CD8-positive, alpha-beta memory T cell (primary cell): ENCODE measurements around the gene SLC7A7. TPM values are rescaled to one million over a fixed set of nuclear protein-coding genes. Genes with fewer than 3 reads are reported as not detected.
"Not testable (repeated sequence)": the region's sequence is repeated elsewhere in the genome, so short reads cannot be mapped to it uniquely, and the experiment has no call there.

Experiments used
- CTCF ChIA-PET: fragments of 350-600 bp; sonication (Branson Sonifier 250); formaldehyde crosslinking; loops from one replicate; lab custom pipeline; 2021; ENCODE audit warnings: antibody characterized with exemption; lab: Charles Lee
- POLR2A ChIA-PET: fragments of 350-600 bp; sonication (Branson Sonifier 250); formaldehyde crosslinking; loops from one replicate; lab custom pipeline; 2021; ENCODE audit warnings: antibody characterized with exemption; lab: Charles Lee
- DNase-seq, 5 donors: peaks; one replicate each; pipeline versions ENCODE4 v3.0.0 to v3.0.0-alpha.2; 2020 to 2022; ENCODE audit warnings: mixed read lengths in 1 of 5
- H3K27ac ChIP-seq: one replicate; pipeline ENCODE4 v1.7.0; 2013; ENCODE audit warnings: low read depth, mild to moderate bottlenecking, low read length, moderate library complexity
- H3K27me3 ChIP-seq: 2 replicates; pipeline ENCODE4 v1.7.0; 2013; ENCODE audit warnings: low read length, mild to moderate bottlenecking; ENCODE audit not compliant: insufficient read depth, poor library complexity, severe bottlenecking
- H3K36me3 ChIP-seq: 2 replicates; pipeline ENCODE4 v1.7.0; 2013; ENCODE audit warnings: mild to moderate bottlenecking, low read length, moderate library complexity; ENCODE audit not compliant: insufficient read depth
- H3K4me1 ChIP-seq: 2 replicates; pipeline ENCODE4 v1.7.0; 2013; ENCODE audit warnings: mild to moderate bottlenecking, low read length, moderate library complexity; ENCODE audit not compliant: insufficient read depth
- H3K4me3 ChIP-seq: 2 replicates; pipeline ENCODE4 v1.7.0; 2013; ENCODE audit warnings: mild to moderate bottlenecking, low read length
- H3K9me3 ChIP-seq: 2 replicates; pipeline ENCODE4 v1.7.0; 2013; ENCODE audit warnings: mild to moderate bottlenecking, low read length
- H3K27ac Mint-ChIP-seq, 8 donors: one replicate each; pipeline ENCODE4 v1.8.0; 2020 to 2021; ENCODE audit warnings: mixed read lengths in 8 of 8, mild to moderate bottlenecking in 6 of 8, inconsistent platforms in 3 of 8, moderate library complexity in 3 of 8
- H3K27me3 Mint-ChIP-seq, 2 donors: one replicate each; pipeline ENCODE4 v1.8.0; 2020 to 2021; ENCODE audit warnings: mixed read lengths in 2 of 2, mild to moderate bottlenecking in 1 of 2, moderate library complexity in 1 of 2
- H3K36me3 Mint-ChIP-seq, 3 donors: one replicate each; pipeline ENCODE4 v1.8.0; 2020 to 2021; ENCODE audit warnings: mixed read lengths in 3 of 3, inconsistent platforms in 1 of 3, mild to moderate bottlenecking in 1 of 3
- H3K4me1 Mint-ChIP-seq, 3 donors: one replicate each; pipeline ENCODE4 v1.8.0; 2020 to 2021; ENCODE audit warnings: mixed read lengths in 3 of 3, inconsistent platforms in 1 of 3, mild to moderate bottlenecking in 1 of 3
- H3K4me3 Mint-ChIP-seq, 7 donors: one replicate each; pipeline ENCODE4 v1.8.0; 2020 to 2021; ENCODE audit warnings: mixed read lengths in 7 of 7, mild to moderate bottlenecking in 6 of 7, moderate library complexity in 4 of 7, inconsistent platforms in 2 of 7
- H3K9me3 Mint-ChIP-seq, 5 donors: one replicate each; pipeline ENCODE4 v1.8.0; 2020 to 2022; ENCODE audit warnings: mixed read lengths in 5 of 5, mild to moderate bottlenecking in 3 of 5, moderate library complexity in 2 of 5, inconsistent platforms in 1 of 5
- polyA plus RNA-seq: library from polyadenylated mRNA; unstranded; fragments of 300-500 nt; fragmentation: Illumina TruSeq; gene quantifications from one replicate; pipeline ENCODE4 v1.2.3, GENCODE V29; 2021
- total RNA-seq, 2 experiments: library from RNA; stranded (reverse); gene quantifications; one replicate each; pipeline ENCODE4 v1.2.3, GENCODE V29; 2021

SLC7A7 gene
- total RNA-seq (under 1 TPM; 0.70 to 0.75 TPM), polyA plus RNA-seq (not detected)

GRCh38 chr14:22814941-22815713 is at the start of gene SLC7A7:
SLC7A7 (minus strand) TSS chr14:22815435; CDS start chr14:22813398, 2,037 bp downstream.
- no peaks in the 10 kb centered on the region for H3K9me3 ChIP-seq
- H3K27ac ChIP-seq: no peak within 1 kb of the TSS
- Mint-ChIP-seq H3K9me3 (no peaks in the 10 kb centered on the region), H3K36me3 (no peaks in the 10 kb centered on the region), H3K4me3 (no peak within 1 kb of the TSS), H3K27ac (peak within 1 kb of the TSS in 1 of 8 donors; percentile 70), H3K27me3 (peaks cover 13% of the 10 kb centered on the region in 2 donors), H3K4me1 (peaks cover 0 to 5% (median 0%) of the 10 kb centered on the region in 3 donors)
- DNase-seq: no peak
- no peaks in the 10 kb centered on the region for H3K36me3 ChIP-seq
- H3K4me3 ChIP-seq: no peak within 1 kb of the TSS
- ChIA-PET POLR2A (interaction anchor here (0.7 kb wide), 1 partner anchor 85 kb away, joined by 3 read pairs; no protein-coding TSS in a partner anchor), CTCF (no interaction called here)
- peaks cover 7% of the 10 kb centered on the region for H3K4me1 ChIP-seq
- no peaks in the 10 kb centered on the region for H3K27me3 ChIP-seq

- H3K36me3 Mint-ChIP-seq: no peaks in the 10 kb centered on the region
- H3K4me3 Mint-ChIP-seq: no peak overlapping the region
- POLR2A ChIA-PET: interaction anchor here (0.5 kb wide), 1 partner anchor 37 kb away, joined by 5 read pairs; no protein-coding TSS in a partner anchor
These were observed 49.7 kb upstream of the SLC7A7 start for GRCh38 chr14:22864979-22865378.

GRCh38 chr14:22861651-22862050 is 46.4 kb upstream of the SLC7A7 start:
- no peak overlapping the region for H3K27ac Mint-ChIP-seq
- H3K9me3 Mint-ChIP-seq: no peaks in the 10 kb centered on the region
- H3K9me3 ChIP-seq: no peaks in the 10 kb centered on the region
- peak overlapping the region in 1 of 7 donors; percentile 5 for H3K4me3 Mint-ChIP-seq
- no peak overlapping the region for H3K4me3 ChIP-seq
- H3K36me3 Mint-ChIP-seq: no peaks in the 10 kb centered on the region
- ChIA-PET POLR2A (no interaction called here), CTCF (interaction anchor here (1.2 to 6.1 kb wide), 5 partner anchors 9 to 291 kb away, joined by 3 to 42 read pairs (median 6); partner anchors contain the start of gene LRP10)
- H3K27me3 ChIP-seq: no peaks in the 10 kb centered on the region
- peaks cover 11 to 20% (median 15%) of the 10 kb centered on the region in 3 donors for H3K4me1 Mint-ChIP-seq
- no peak overlapping the region for H3K27ac ChIP-seq
- no peaks in the 10 kb centered on the region for H3K36me3 ChIP-seq
- peaks cover 19 to 24% of the 10 kb centered on the region in 2 donors for H3K27me3 Mint-ChIP-seq
- no peak for DNase-seq
- H3K4me1 ChIP-seq: peaks cover 14% of the 10 kb centered on the region

More at GRCh38 chr14:22864979-22865378, 49.7 kb upstream of the SLC7A7 start:
- no peak overlapping the region for H3K27ac Mint-ChIP-seq
- Histone ChIP-seq H3K27me3 (no peaks in the 10 kb centered on the region), H3K9me3 (no peaks in the 10 kb centered on the region), H3K4me3 (no peak overlapping the region), H3K36me3 (no peaks in the 10 kb centered on the region), H3K4me1 (peaks cover 6% of the 10 kb centered on the region), H3K27ac (no peak overlapping the region)
- H3K4me1 Mint-ChIP-seq: peaks cover 0 to 4% (median 4%) of the 10 kb centered on the region in 3 donors
- no peak for DNase-seq
- CTCF ChIA-PET: interaction anchor here (1.7 to 6.1 kb wide), 2 partner anchors 12 to 295 kb away, joined by 6 to 42 read pairs; no protein-coding TSS in a partner anchor
- H3K27me3 Mint-ChIP-seq: peaks cover 10 to 14% of the 10 kb centered on the region in 2 donors
- no peaks in the 10 kb centered on the region for H3K9me3 Mint-ChIP-seq

- not testable (repeated sequence) for H3K9me3 ChIP-seq, H3K36me3 Mint-ChIP-seq, H3K9me3 Mint-ChIP-seq, H3K27ac ChIP-seq, H3K36me3 ChIP-seq, DNase-seq, H3K27me3 ChIP-seq, H3K4me3 ChIP-seq, H3K27ac Mint-ChIP-seq
- H3K4me1 ChIP-seq: peaks cover 14% of the 10 kb centered on the region
- ChIA-PET POLR2A (interaction anchor here (0.6 kb wide), 1 partner anchor 101 kb away, joined by 3 read pairs; no protein-coding TSS in a partner anchor), CTCF (interaction anchor here (0.7 to 4.0 kb wide), 4 partner anchors 9 to 40 kb away, joined by 3 to 26 read pairs (median 14); partner anchors contain the start of gene LRP10)
- Mint-ChIP-seq H3K27me3 (peaks cover 25 to 29% of the 10 kb centered on the region in 2 donors), H3K4me3 (peak overlapping the region in 1 of 7 donors; percentile 36), H3K4me1 (peaks cover 11 to 25% (median 18%) of the 10 kb centered on the region in 3 donors)
These were observed 45.1 kb upstream of the SLC7A7 start for GRCh38 chr14:22860377-22860776.

- POLR2A ChIA-PET: no interaction called here
- Histone ChIP-seq H3K27me3 (peaks cover 6% of the 10 kb centered on the region), H3K4me3 (no peak overlapping the region), H3K27ac (no peak overlapping the region), H3K36me3 (no peaks in the 10 kb centered on the region), H3K9me3 (no peaks in the 10 kb centered on the region), H3K4me1 (peaks cover 26% of the 10 kb centered on the region)
- Mint-ChIP-seq H3K36me3 (no peaks in the 10 kb centered on the region), H3K27me3 (peaks cover 24 to 31% of the 10 kb centered on the region in 2 donors), H3K9me3 (no peaks in the 10 kb centered on the region), H3K4me3 (peak overlapping the region in 1 of 7 donors; percentile 48), H3K27ac (peak overlapping the region in 2 of 8 donors; percentile 8 to 93), H3K4me1 (peaks cover 15 to 28% (median 24%) of the 10 kb centered on the region in 3 donors)
- no peak for DNase-seq
- CTCF ChIA-PET: interaction anchor here (6.0 kb wide), 1 partner anchor 24 kb away, joined by 66 read pairs; the partner anchor contains the start of gene MRPL52
These were observed 41.2 kb upstream of the SLC7A7 start for GRCh38 chr14:22856428-22856827.

- Mint-ChIP-seq H3K36me3 (no peaks in the 10 kb centered on the region), H3K4me3 (no peak overlapping the region), H3K9me3 (no peaks in the 10 kb centered on the region), H3K4me1 (peaks cover 15 to 28% (median 24%) of the 10 kb centered on the region in 3 donors), H3K27ac (no peak overlapping the region), H3K27me3 (peaks cover 12 to 28% of the 10 kb centered on the region in 2 donors)
- Histone ChIP-seq H3K4me3 (no peak overlapping the region), H3K4me1 (peaks cover 26% of the 10 kb centered on the region), H3K27ac (no peak overlapping the region), H3K36me3 (no peaks in the 10 kb centered on the region), H3K9me3 (no peaks in the 10 kb centered on the region), H3K27me3 (peaks cover 6% of the 10 kb centered on the region)
- POLR2A ChIA-PET: interaction anchor here (0.5 to 0.7 kb wide), 2 partner anchors 16 to 57 kb away, joined by 3 to 5 read pairs; no protein-coding TSS in a partner anchor
- CTCF ChIA-PET: interaction anchor here (0.7 to 8.2 kb wide), 17 partner anchors 9 to 299 kb away, joined by 3 to 149 read pairs (median 6); partner anchors contain the start of genes LRP10 and MRPL52
- no peak for DNase-seq
These were observed 39.9 kb upstream of the SLC7A7 start for GRCh38 chr14:22854963-22855724.

GRCh38 chr14:22854296-22854695 is 39.1 kb upstream of the SLC7A7 start:
- H3K4me1 ChIP-seq: peaks cover 26% of the 10 kb centered on the region
- H3K4me3 ChIP-seq, DNase-seq, POLR2A ChIA-PET, H3K4me3 Mint-ChIP-seq, H3K9me3 ChIP-seq, H3K27ac Mint-ChIP-seq, H3K36me3 ChIP-seq, H3K9me3 Mint-ChIP-seq, H3K27ac ChIP-seq, H3K27me3 ChIP-seq, H3K36me3 Mint-ChIP-seq: not testable (repeated sequence)
- CTCF ChIA-PET: interaction anchor here (0.8 to 8.2 kb wide), 18 partner anchors 9 to 298 kb away, joined by 3 to 149 read pairs (median 9); partner anchors contain the start of genes AJUBA, DAD1, LRP10 and MRPL52
- peaks cover 15 to 28% (median 24%) of the 10 kb centered on the region in 3 donors for H3K4me1 Mint-ChIP-seq
- H3K27me3 Mint-ChIP-seq: peaks cover 15 to 28% of the 10 kb centered on the region in 2 donors
